ENCODE data around the gene SLC16A1. TPM values are rescaled to one million over a fixed set of nuclear protein-coding genes. Genes with fewer than 3 reads are reported as not detected.

The SLC16A1 gene
- total RNA-seq, 1 donor from 2014 or later: 31.8 TPM

- intact Hi-C loops (cut with DNase I): no loop called here
- H3K27ac ChIP-seq: no peak overlapping the region
- TF ChIP-seq CTCF (IDR thresholded peaks at IDR 0.05): no peak
- H3K4me1 ChIP-seq: peaks cover 0 to 3% of the 10 kb centered on the region in 2 donors
- no peaks in the 10 kb centered on the region for H3K36me3 ChIP-seq
- H3K27me3 ChIP-seq: no peaks in the 10 kb centered on the region
- no peaks in the 10 kb centered on the region for H3K9me3 ChIP-seq
- H3K4me3 ChIP-seq: no peak overlapping the region
- no peak for DNase-seq (ENCODE audit: low spot score in 2 of 2)
These were observed 25.4 kb upstream of the SLC16A1 start for GRCh38 chr1:112981426-112981825.

DNA sequence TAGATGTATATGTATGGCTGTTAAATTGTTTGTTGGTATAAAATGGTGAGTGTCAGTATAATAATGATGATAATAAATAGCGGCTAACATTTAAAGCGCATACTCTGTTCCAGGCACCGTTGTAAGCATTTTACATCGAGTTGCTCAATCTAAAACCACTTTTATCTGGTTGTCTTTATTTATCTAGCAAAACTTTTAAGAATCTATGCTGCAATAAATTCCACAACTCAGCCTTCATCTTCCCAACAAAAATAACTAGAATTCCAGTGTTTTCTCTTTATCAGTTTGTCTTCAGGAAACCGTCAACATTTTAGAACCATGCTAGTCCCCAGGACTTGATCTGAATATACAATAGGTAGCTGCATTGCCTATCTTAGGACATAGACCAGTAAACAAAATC lies 19.3 kb upstream of the SLC16A1 start:
- intact Hi-C loops (cut with DNase I): no loop called here

GRCh38 chr1:112974646-112975045 lies 18.6 kb upstream of the SLC16A1 start:
- Histone ChIP-seq H3K36me3 (no peaks in the 10 kb centered on the region), H3K4me3 (no peak overlapping the region), H3K27me3 (no peaks in the 10 kb centered on the region), H3K4me1 (no peaks in the 10 kb centered on the region), H3K9me3 (no peaks in the 10 kb centered on the region), H3K27ac (no peak overlapping the region)
- DNase-seq (ENCODE audit: low spot score in 2 of 2): no peak
- TF ChIP-seq CTCF (IDR thresholded peaks at IDR 0.05): no peak
- intact Hi-C loops (cut with DNase I): no loop called here

More for the DNA sequence above, 19.3 kb upstream of the SLC16A1 start:
- no peaks in the 10 kb centered on the region for H3K4me1 ChIP-seq
- DNase-seq (ENCODE audit: low spot score in 2 of 2): no peak
- H3K9me3 ChIP-seq: no peaks in the 10 kb centered on the region
- no peak overlapping the region for H3K4me3 ChIP-seq
- H3K27me3 ChIP-seq: no peaks in the 10 kb centered on the region
- TF ChIP-seq CTCF (IDR thresholded peaks at IDR 0.05): no peak
- H3K36me3 ChIP-seq: no peaks in the 10 kb centered on the region
- no peak overlapping the region for H3K27ac ChIP-seq

GRCh38 chr1:112973788-112974187 lies 17.8 kb upstream of the SLC16A1 start:
- peaks cover 0 to 3% of the 10 kb centered on the region in 2 donors for H3K36me3 ChIP-seq
- DNase-seq (ENCODE audit: low spot score in 2 of 2): no peak
- no peaks in the 10 kb centered on the region for H3K4me1 ChIP-seq
- no peak overlapping the region for H3K4me3 ChIP-seq
- H3K27ac ChIP-seq: no peak overlapping the region
- H3K27me3 ChIP-seq: no peaks in the 10 kb centered on the region
- TF ChIP-seq CTCF (IDR thresholded peaks at IDR 0.05): no peak
- intact Hi-C loops (cut with DNase I): no loop called here
- H3K9me3 ChIP-seq: no peaks in the 10 kb centered on the region

GRCh38 chr1:112971006-112971405 lies 15.0 kb upstream of the SLC16A1 start:
- no peaks in the 10 kb centered on the region for H3K4me1 ChIP-seq
- H3K4me3 ChIP-seq: no peak overlapping the region
- no peaks in the 10 kb centered on the region for H3K9me3 ChIP-seq
- H3K27me3 ChIP-seq: no peaks in the 10 kb centered on the region
- peaks cover 0 to 24% of the 10 kb centered on the region in 2 donors for H3K36me3 ChIP-seq
- DNase-seq (ENCODE audit: low spot score in 2 of 2): no peak
- intact Hi-C loops (cut with DNase I): no loop called here
- no peak for TF ChIP-seq CTCF (IDR thresholded peaks at IDR 0.05)
- H3K27ac ChIP-seq: no peak overlapping the region

- no peak for DNase-seq (ENCODE audit: low spot score in 2 of 2)
- Histone ChIP-seq H3K4me1 (no peaks in the 10 kb centered on the region), H3K9me3 (no peaks in the 10 kb centered on the region), H3K27ac (no peak overlapping the region), H3K27me3 (no peaks in the 10 kb centered on the region), H3K36me3 (peaks cover 0 to 37% of the 10 kb centered on the region in 2 donors), H3K4me3 (no peak overlapping the region)
- no peak for TF ChIP-seq CTCF (IDR thresholded peaks at IDR 0.05)
- intact Hi-C loops (cut with DNase I): no loop called here
These were observed 8.4 kb upstream of the SLC16A1 start for GRCh38 chr1:112964347-112964746.
